HG03571 (cell line): Measurements from ENCODE around the gene ZNF680.
"Not testable (repeated sequence)": the region's sequence is repeated elsewhere in the genome, so short reads cannot be mapped to it uniquely, and the experiment has no call there.

ENCODE experiments used
- ATAC-seq: cut with Tn5 transposase; IDR thresholded peaks from one replicate; pipeline ENCODE4 v1.9.1; 2021; ENCODE audit not compliant: unreplicated experiment

ZNF680 gene

GRCh38 chr7:64557601-64558322 is 5.1 kb downstream of the ZNF680 start:
- no peak for ATAC-seq

GRCh38 chr7:64555046-64555445 is 7.8 kb downstream of the ZNF680 start:
- no peak for ATAC-seq

GRCh38 chr7:64554188-64554587 is 8.7 kb downstream of the ZNF680 start:
- ATAC-seq = not testable (repeated sequence)

- no peak for ATAC-seq
Observed at GRCh38 chr7:64551375-64552142, 11.3 kb downstream of the ZNF680 start.

GRCh38 chr7:64544010-64544409 is 18.9 kb downstream of the ZNF680 start:
- no peak for ATAC-seq

GRCh38 chr7:64541438-64542359 is 21.2 kb downstream of the ZNF680 start:
- ATAC-seq = no peak

- ATAC-seq = no peak
Observed at GRCh38 chr7:64533756-64534155, 29.1 kb downstream of the ZNF680 start.

GRCh38 chr7:64528770-64529169 is 34.1 kb downstream of the ZNF680 start:
- ATAC-seq = no peak

- ATAC-seq = no peak
Observed at GRCh38 chr7:64521409-64521984, 41.4 kb downstream of the ZNF680 start.

- ATAC-seq = no peak
Observed at GRCh38 chr7:64516451-64516850, 46.4 kb downstream of the ZNF680 start.

GRCh38 chr7:64515781-64516180 is 47.1 kb downstream of the ZNF680 start:
- no peak for ATAC-seq

GRCh38 chr7:64515330-64515729 is 47.5 kb downstream of the ZNF680 start:
- ATAC-seq = no peak

GRCh38 chr7:64509583-64509982 is 53.3 kb downstream of the ZNF680 start:
- ATAC-seq = no peak

GRCh38 chr7:64504581-64505120 is 58.2 kb downstream of the ZNF680 start:
- ATAC-seq = no peak

- no peak for ATAC-seq
Observed at GRCh38 chr7:64498270-64498669, 64.6 kb downstream of the ZNF680 start.

- no peak for ATAC-seq
Observed at GRCh38 chr7:64494912-64495461, 67.9 kb downstream of the ZNF680 start.

- ATAC-seq = no peak
Observed at GRCh38 chr7:64485623-64486022, 77.2 kb downstream of the ZNF680 start.
